Fibroblast of villous mesenchyme (primary cell): ENCODE measurements around the gene FXYD5. TPM values are rescaled to one million over a fixed set of nuclear protein-coding genes. Genes with fewer than 3 reads are reported as not detected.

ENCODE experiments used
- DNase-seq: peaks from one replicate; pipeline ENCODE4 v3.0.0-alpha.2; 2010; ENCODE audit warnings: low read depth
- H3K4me3 ChIP-seq: 2 replicates; pipeline ENCODE4 v1.5.1; 2011; ENCODE audit warnings: low read depth, mild to moderate bottlenecking, low read length
- CTCF ChIP-seq: IDR thresholded peaks from 2 replicates; pipeline ENCODE4 v1.5.1; 2012; ENCODE audit warnings: low read depth, mild to moderate bottlenecking, low read length; ENCODE audit not compliant: insufficient read depth
- small RNA-seq: library from RNA; depleted of rRNA; stranded (forward); fragments of <200 nt; gene quantifications from one replicate; pipeline ENCODE3, GENCODE V24; 2012
- total RNA-seq: library from RNA; depleted of rRNA; stranded (reverse); fragments of >200 nt; gene quantifications from 2 replicates; pipeline ENCODE4 v1.2.3, GENCODE V29; 2012

The FXYD5 gene
- total RNA-seq, 1 donor, result 20.3 TPM

- no peak overlapping the region for H3K4me3 ChIP-seq
- no peak for TF ChIP-seq CTCF
- DNase-seq, result no peak
Observed at GRCh38 chr19:35214766-35215422, 60.4 kb downstream of the FXYD5 start.

DNA sequence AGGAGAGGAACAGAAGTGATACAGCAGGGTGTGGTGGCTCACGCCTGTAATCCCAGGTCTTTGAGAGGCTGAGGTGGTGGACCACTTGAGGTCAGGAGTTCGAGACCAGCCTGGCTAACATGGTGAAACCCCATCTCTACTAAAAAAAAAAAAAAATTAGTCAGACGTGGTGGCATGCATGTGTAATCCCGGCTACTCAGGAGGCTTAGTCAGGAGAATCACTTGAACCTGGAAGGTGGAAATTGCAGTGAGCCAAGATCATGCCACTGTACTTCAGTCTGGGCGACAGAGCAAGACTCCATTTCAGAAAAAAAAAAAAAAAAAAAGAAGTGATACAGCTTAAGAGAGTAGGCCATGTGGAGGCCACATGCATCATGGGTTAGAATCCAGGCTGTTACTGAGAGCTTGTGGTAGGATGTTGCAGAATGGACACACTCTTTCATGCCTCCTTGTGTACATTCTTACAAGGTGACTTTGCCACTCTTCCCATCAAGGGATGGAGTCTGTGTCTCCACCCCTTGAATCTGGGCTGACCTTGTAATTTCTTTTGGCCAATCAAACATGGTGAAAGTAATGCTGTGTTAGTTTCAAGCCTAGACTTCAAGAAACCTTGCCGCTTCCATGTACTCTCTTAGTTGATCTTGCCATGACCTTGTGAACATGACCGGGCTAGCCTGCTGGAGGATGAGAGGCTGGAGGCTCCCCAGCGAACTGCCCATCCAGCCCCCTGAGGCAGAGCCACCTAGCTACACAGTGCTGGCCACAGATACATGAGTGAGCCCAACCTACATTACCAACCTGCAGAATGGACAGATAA, 61.7 kb downstream of the FXYD5 start:
- peak; percentile 37 for DNase-seq
- no peak for TF ChIP-seq CTCF
- H3K4me3 ChIP-seq, result no peak overlapping the region

- DNase-seq, result no peak
- H3K4me3 ChIP-seq, result no peak overlapping the region
- TF ChIP-seq CTCF, result no peak
Observed at GRCh38 chr19:35216833-35217648, 62.5 kb downstream of the FXYD5 start.

GRCh38 chr19:35217649-35217990, 63.1 kb downstream of the FXYD5 start:
- no peak overlapping the region for H3K4me3 ChIP-seq
- TF ChIP-seq CTCF, result no peak
- DNase-seq, result no peak

- no peak overlapping the region for H3K4me3 ChIP-seq
- no peak for TF ChIP-seq CTCF
- no peak for DNase-seq
Observed at GRCh38 chr19:35219008-35219407, 64.5 kb downstream of the FXYD5 start.

Small RNA genes lying within 50 kb of the gene (small RNA-seq; reads per million reads assigned to genes)
- gene AC020907.2, result not detected

Other genes starting within 250 kb of the FXYD5 start
- gene ZNF30, start 227.8 kb upstream of the FXYD5 start, total RNA-seq, result 3.2 and 3.9 TPM in 2 replicates
- 5.8 and 6.5 TPM in 2 replicates for gene ZNF792, start 190.5 kb upstream of the FXYD5 start, total RNA-seq
- 23.3 and 26.7 TPM in 2 replicates for gene GRAMD1A, start 154.4 kb upstream of the FXYD5 start, total RNA-seq
- gene SCN1B, start 124.3 kb upstream of the FXYD5 start, total RNA-seq, result 2.6 and 3.2 TPM in 2 replicates
- gene HPN, start 113.0 kb upstream of the FXYD5 start, total RNA-seq, result not detected in 2 replicates
- gene FXYD3, start 38.9 kb upstream of the FXYD5 start, total RNA-seq, result not detected in 2 replicates
- not detected in 2 replicates for gene LGI4, start 19.7 kb upstream of the FXYD5 start, total RNA-seq
- 0.32 TPM in 1 of 2 replicates, not detected in the other for gene FXYD1, start 15.9 kb upstream of the FXYD5 start, total RNA-seq
- under 0.01 TPM in 1 of 2 replicates, not detected in the other for gene FXYD7, start 11.5 kb upstream of the FXYD5 start, total RNA-seq
- not detected in 2 replicates for gene FAM187B, start 74.0 kb downstream of the FXYD5 start, total RNA-seq
- 0.86 and 1.6 TPM in 2 replicates for gene LSR, start 94.3 kb downstream of the FXYD5 start, total RNA-seq
- gene USF2, start 114.2 kb downstream of the FXYD5 start, total RNA-seq, result 50.1 and 58.3 TPM in 2 replicates
- gene HAMP, start 127.8 kb downstream of the FXYD5 start, total RNA-seq, result not detected in 2 replicates
- not detected in 2 replicates for gene MAG, start 137.4 kb downstream of the FXYD5 start, total RNA-seq
- gene CD22, start 174.5 kb downstream of the FXYD5 start, total RNA-seq, result 0.32 TPM in 1 of 2 replicates, not detected in the other
- gene FFAR1, start 193.2 kb downstream of the FXYD5 start, total RNA-seq, result not detected in 2 replicates
- not detected in 2 replicates for gene FFAR3, start 203.7 kb downstream of the FXYD5 start, total RNA-seq
- not detected in 2 replicates for gene GPR42, start 216.3 kb downstream of the FXYD5 start, total RNA-seq